Glomerular endothelial cell (primary cell): ENCODE measurements around the gene GMDS. TPM values are rescaled to one million over a fixed set of nuclear protein-coding genes. Genes with fewer than 3 reads are reported as not detected.

Experiments used
- DNase-seq: peaks from one replicate; pipeline ENCODE4 v3.0.0-alpha.2; 2011; ENCODE audit warnings: low read depth, low spot score; ENCODE audit errors: extremely low read depth
- total RNA-seq: library from RNA; depleted of rRNA; stranded (reverse); fragments of >200 nt; gene quantifications from 2 replicates; pipeline ENCODE4 v1.2.3, GENCODE V29; 2015

Gene GMDS
- total RNA-seq, 1 donor from 2014 or later = 26.3 TPM

DNA sequence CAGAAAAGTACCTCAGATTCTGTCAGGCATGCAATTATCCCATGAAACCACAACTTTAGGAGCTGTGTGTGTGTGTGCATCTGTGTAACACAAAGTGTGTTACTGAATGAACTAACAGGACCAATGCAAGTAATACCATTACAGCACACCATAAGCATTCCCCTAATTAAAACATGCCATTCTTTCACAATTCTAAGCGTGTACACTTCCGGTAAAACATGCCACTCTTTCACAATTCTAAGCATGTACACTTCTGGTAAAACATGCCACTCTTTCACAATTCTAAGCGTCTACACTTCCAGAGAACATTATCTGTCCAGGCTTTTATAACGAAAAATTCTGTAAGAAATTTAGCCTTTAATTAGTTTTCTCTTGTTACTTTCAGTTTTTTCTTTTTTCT lies 238.2 kb downstream of the GMDS start:
- no peak for DNase-seq

DNA sequence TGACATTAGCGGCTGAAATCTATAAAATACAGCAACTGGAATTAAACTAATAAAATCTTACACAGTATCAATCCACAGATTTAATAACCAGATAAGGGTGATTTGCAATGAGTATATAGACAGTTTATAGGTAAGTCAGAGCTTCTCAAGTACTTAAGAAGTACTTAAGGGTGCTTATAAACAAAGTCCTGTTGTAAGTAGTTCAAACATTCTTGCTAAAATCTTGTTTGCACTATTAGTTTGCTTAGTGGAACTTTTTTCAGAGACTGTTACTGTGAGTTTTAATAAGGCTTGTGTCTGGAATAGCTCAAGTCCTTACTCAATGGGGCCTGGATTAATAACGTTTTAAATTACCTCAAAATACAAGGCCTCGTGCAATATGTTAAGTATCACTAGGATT lies 240.5 kb downstream of the GMDS start:
- no peak for DNase-seq

DNA sequence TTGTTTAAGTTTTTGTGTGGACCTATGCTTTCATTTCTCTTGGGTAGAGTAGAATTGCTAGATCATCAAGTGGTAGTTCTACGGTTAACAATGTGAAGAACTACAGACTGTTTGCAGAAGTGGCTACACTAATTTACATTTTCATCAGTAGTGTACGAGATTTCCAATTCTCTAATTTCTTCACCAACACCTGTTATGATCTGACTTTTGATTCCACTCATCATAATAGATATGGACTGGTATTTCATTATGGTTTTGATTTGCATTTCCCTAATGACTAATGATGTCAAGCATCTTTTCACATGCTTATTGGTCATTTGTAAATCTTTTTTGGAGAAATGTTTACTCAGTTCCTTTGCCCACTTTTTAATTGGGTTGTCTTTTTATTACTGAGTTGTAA lies 244.4 kb downstream of the GMDS start:
- DNase-seq = no peak

DNA sequence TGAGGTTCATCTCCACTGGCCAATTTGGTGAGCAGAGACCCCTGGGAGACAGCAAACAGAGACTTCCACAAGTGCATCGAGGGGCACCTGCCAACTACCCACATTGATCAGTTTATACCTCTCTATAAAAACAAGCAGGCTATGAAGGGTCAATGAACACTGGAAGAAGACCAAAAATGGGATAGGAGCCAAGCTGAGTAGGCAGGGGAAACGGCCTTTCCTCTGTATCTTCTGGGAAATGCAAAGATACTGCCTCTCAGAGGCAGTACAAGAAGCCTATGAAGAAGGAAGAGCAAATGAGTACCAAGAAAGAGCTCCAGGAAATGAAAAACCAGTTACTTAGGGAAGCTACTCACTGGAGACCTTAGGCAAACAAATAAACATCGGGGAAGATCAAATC lies 247.7 kb downstream of the GMDS start:
- DNase-seq = no peak

DNA sequence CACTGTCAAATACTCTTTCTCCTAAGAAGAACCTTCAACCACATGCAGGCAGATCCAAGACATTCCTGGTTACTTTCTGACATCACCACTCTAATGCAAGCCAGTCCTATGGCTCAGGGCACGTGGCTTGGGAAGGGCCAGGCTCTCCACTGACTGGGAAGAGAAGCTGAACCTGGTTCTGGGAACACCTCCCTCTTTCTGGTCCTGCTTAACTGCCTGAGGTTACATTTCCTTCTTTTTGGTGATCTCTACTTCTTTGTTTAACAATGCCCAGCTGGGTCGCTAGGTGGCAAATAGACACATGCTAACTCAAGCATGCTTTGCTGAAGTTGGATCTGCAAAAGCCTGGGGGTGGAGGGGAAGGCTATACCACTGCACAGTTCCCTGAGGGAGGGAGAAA lies 249.8 kb downstream of the GMDS start:
- DNase-seq = no peak

DNA sequence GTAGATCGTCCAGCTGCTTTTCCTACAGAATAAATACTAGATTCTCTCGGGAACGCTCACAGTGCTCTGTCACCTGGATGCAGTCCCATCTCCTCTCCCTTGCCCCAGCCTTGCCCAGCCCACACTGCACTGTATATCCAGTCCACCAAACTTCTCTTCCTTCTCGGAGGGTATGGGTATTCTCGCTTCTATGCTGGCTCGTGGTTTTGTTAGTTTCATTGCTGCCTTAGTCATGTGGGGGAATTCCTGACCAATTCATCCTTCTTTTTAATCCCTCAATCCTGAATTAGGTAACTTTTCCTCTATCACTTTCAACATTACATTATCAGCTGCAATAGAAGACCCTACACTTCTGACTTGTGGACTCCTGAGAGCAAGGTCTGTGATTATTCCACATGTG lies 252.4 kb downstream of the GMDS start:
- no peak for DNase-seq

DNA sequence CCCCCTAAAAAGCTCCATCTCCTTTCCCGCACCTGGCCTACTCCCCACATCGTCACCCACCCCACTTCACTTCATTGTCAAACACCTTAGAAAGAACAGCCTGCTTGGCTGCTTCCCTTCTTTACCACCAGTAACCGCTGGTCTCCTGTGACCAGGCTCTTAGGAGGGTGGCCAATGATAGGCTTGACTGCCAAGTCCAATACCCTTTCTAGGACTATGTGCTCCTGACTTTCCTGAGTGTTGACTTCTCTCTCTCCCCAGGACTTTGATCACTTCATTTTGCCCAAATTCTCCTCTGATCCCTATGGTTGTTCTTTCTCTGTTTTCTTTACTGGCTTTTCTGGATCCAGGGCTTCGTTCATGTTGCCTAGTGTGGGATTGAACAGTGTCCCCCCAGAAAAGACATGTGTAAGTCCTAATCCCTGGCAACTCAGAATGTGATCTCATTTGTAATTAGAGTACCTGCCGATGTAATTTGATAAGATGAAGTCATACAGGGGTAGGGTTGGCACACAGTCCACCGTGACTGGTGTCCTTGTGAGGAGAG lies 254.0 kb downstream of the GMDS start:
- DNase-seq = no peak

DNA sequence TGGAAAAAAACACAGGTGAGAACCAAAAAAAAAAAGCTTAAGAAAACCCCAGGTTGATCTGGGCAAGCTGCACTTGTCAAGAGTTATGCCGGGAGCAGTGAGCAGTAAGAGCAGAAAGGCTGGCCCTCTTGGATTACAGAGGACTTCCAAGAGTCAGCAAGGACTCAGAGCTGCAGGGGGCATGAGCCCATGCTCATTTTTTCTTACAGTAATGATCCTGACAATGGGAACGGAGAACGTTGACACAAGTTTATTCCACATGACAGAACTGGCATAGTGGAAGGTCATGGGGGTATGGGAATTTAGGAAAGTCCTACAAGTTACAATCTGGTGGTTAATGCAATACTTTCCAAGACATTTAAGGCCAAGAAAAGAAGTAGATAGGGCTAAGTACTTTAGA lies 256.6 kb downstream of the GMDS start:
- DNase-seq = no peak

DNA sequence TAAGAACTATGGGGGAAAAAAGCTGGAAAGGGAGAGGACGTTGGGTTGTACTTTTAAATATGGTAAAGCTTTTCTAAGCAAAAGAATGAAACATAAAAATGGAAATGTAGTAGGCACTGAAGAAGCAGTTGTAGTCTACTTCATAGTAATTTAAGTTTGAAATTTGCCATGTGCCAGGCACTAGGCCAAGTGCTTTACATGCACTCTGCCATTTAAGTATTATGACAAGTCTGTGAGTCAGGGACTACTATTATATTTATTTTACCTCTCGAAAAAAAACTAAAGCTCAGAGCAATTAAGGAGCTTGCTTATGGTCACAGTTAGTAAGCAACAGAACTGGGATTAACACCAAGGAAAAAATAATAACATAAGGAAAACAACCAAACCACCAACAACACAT lies 257.8 kb downstream of the GMDS start:
- DNase-seq = no peak

DNA sequence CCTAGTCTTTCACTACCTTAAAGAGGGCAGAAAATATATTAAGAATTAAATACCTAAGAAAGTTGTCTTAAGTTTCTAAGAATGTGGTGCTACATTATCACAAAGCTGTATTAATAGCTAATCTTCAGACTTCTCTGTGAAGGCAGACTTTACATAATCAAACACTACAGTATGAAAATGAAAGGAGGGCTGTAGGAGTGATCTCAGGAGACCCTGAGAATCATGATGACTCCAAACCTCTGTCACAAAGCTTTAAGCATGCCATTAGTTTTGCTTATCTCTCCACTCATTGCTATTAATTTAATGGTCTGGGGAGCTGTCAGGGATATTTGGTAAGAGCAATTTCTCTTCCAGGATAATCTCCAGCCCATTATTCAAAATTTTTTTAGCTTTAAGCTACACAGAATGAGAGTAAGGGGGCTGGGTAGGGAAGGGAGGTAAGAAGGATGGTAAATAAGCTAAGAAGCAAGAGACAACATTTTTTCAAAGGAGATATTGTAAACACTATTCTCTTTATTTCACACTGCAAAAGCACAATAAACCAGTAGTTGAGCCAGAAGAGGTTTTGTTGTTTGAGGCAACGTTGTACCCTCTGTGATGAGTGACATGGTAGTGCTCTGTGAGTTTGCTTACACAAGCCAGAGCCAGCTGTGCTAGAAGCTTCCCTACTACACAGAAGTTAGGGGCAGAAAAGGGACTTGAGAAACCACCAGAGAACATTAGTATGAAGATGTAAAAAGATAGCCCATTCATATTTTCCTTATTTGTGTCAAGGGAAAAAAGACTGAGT lies 258.8 kb downstream of the GMDS start:
- no peak for DNase-seq

DNA sequence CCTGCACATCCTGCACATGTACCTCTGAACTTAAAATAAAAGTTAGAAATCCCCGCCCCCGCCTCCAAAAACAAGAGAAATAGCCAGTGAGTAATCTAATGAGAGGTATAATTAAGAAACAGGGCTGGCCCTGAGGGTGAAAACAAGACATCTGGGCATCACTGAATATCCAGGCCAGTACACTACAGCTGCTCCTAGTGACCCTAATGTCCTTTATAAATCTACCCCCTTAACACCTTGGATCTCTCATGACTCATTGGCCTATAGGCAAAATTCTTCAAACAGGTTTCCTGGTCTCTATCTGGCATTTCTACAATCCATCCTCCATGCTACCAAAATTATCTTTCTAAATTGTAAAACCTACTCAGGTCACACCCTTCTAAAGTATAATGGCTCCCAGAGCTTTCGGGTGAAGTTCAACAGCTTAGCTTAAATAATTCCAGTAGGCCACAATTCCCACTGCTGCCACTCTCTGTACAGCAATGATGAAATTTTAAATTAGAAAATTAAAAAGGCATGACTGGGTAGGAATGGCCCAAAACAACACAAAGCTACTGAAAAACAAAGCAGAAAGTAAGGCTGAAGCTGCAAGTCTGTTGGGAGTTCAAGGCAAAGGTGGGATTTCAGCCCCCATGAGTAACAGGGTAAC lies 260.9 kb downstream of the GMDS start:
- DNase-seq = no peak

DNA sequence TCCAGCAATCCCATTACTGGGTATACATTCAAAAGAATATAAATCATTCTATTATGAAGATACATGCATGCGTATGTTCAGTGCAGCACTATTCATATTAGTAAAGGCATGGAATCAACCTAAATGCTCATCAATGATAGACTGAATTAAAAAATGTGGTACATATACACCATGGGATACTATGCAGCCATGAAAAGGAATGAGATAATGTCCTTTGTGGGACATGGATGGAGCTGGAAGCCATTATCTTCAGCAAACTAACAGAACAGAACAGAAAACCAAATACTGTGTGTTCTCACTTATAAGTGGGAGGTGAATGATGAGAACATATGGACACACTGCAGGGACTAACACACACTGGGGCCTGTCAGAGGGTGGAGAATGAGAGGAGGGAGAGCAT lies 261.6 kb downstream of the GMDS start:
- no peak for DNase-seq

DNA sequence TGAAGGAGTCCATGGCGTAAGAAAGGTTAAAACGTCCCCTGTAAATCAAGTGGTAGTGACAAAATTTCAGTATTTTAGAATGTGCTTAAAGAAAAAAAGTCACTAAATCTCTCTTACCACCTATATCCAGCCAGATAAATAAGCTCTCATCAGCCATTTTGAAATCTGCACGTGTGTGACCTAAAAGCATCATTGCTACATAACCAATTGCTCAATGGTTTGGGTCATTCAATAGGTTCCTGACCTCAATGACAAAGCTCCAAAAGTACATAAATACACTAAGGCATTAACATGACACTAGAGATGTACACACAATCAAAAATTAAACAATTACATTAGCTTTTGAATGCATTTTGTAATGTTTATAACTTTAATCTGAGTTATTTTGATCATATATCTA lies 272.4 kb downstream of the GMDS start:
- no peak for DNase-seq

DNA sequence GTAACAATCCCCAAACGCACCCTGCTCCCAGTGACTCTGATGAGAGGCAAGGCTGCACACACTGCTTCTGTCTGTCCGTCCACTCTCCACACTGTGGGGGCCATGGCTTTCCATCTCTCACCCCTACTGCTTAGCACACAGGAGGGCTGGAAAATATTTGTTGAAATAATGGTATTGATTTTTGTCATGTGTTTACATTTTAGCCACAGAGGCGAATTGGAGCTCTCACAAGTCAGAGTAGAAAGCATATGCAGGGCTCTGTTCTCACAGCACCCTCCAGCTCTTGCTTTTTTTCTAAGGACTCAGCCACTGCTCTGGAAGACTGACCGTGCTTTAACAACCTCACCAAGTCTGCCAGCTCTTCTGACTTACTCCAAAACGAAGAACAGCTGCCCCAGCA lies 273.8 kb downstream of the GMDS start:
- no peak for DNase-seq

DNA sequence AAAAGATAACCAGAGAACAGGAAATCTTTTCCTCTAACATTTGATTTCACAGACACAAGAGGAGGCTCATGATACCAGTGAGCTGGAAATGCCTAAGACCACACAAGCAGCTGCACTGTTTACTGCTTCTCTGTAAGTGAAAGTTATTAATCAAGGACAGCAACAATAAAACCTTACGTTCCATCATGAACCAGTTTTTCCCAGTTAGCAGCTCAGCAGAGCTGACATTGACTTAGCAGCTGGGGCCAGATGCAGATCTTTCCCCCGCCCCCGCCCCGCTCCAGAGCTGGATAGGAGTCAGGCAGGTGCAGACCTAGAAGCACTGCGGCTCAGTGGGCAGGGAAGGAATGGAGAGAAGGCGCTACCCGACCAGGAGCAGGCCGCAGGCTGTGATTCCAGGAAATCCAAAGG lies 275.2 kb downstream of the GMDS start:
- DNase-seq = no peak

DNA sequence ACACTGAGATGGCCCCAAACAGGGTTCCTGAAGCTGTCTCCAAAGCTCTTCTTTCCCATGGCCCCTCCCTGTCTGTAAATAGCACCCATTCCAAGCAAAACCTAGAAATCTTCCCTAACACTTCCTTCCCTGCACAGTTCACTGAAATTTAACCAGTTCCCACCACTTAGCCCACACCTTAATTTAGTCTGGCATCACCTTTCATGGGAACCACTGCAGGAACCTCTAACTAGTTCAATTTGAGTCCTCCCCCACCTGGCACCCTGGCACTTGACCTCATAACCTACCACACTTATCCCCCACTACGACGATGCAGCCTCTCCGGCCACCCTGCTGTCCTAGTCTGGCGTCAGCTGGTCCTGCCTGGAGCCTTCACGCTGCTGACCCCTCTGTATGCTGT lies 278.7 kb downstream of the GMDS start:
- DNase-seq = no peak

DNA sequence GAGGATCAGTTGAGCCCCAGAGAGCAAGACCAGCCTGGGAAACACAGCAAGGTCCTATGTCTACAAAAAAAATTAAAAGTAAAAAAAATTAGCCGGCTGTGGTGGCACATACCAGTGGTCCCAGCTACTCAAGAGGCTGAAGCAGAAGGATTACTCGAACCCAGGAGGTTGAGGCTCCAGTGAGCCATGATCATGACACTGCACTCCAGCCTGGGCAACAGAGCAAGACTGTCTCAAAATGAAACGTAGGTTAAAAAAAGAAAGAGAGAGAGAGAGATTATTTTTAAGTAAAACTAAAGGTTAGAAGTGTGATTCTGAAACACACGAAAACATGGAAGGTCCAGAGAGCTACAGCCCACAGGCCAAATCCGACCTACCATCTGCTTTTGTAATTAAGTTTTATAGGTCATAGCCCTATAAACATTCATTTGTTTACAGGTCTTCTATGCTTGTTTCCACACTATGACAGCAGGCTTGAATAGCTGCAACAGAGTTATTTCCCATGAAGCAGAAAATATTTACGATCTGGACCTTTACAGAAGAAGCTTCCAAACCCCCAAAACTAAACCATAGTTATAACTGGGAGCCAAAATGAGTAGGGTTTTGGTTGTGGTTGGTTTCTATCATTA lies 279.7 kb downstream of the GMDS start:
- DNase-seq = no peak

DNA sequence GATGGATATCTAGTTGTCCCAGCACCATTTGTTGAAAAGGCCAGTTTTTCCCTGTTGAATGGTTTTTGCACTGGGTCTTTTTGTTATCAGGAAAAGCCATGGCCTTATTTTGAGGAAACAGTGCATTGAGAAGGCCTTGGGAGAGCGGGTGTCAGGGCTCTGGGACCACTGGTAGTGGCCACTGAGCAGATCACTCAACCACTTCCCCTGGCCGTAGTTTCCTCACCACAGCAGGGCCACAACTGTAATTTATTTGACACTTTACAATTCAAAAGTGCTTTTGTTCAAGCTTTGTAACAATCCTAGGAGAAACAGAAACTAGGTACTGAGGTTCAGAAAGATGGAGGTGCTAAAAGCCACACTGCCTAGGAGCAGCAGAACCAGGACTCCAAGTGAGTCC lies 281.8 kb downstream of the GMDS start:
- DNase-seq = no peak

DNA sequence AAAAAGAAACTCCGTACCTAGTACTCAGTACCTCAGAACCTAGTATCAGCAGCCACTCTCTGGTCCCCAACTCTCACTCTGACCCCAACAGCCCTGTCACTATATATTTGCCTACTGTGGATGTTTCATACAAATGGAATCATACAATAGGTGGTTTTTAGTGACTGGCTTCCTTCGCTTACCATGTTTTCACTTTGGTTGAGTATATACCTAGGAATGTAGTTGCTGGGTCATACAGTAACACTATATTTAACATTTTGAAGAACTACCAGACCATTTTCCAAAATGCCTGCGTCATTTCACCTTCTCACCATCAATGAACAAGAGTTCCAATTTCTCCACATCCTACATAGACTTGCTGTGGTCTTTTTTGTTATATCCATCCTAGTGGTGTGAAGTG lies 283.2 kb downstream of the GMDS start:
- DNase-seq = no peak

DNA sequence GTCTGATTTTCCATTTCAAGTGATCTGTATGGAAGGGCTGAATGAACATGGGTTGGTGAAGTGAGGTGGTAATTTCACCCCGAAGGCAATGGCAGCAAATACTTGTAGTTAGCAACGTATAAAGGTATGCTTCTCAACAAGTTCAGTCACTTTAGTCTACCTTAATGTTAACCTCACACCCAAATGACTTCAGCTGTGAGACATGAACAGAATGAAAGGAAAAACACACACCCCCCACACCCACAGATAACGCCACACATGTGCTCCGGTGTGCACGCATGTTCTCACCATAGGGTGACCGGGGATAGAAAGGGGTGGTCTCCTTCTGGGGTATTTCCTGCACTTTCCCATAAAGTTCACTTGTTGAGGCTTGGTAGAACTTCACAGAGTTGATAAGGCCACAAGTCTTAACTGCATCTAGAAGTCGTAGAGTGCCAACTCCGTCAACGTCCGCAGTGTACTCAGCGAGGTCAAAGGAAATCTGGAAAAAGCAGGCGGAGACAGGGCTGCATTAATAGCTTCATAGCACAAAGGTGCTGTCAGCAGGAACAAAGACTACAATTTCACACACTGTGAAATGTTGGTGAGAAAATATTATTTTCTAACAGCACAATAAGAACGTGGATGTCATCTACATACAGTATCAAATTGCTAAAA lies 284.8 kb downstream of the GMDS start:
- DNase-seq = no peak

DNA sequence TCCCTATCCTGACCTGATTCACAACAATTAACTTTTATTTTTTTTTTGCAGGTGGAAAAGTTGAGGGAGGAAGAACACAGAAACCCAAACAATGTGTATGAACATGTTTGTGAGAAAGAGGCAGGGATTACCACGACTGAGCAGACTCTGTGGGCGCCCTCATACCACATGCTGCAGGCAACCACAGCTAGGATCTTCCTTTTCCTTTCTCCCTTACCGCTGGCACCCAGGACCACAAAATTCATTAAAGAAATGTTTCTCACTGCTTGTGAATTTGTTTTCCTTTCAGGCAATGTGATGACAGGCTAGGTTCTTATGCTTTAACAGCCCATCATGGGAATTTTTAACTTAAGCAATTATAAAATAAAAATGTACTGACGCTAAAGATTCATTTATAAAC lies 287.1 kb downstream of the GMDS start:
- no peak for DNase-seq
